A549 (cell line): ENCODE results near the gene DYNC1I1. TPM values are rescaled to one million over a fixed set of nuclear protein-coding genes. Genes with fewer than 3 reads are reported as not detected.

Source experiments
- ATAC-seq, 2 experiments: fragments of 200-7000 bp in 1 of 2; fragments of >200 bp in 1 of 2; cut with Nextera tagmentation in 1 of 2; cut with Tn5 transposase in 1 of 2; 3 replicates each; pipeline versions ENCODE4 v1.8.0 to v1.9.1; 2018 to 2020; ENCODE audit warnings: mild to moderate bottlenecking in 1 of 2, moderate library complexity in 1 of 2
- CTCF ChIA-PET: fragments of 300-600 bp; sonication (Branson Sonifier 250); formaldehyde crosslinking; extraction: SDS; loops from one replicate; lab custom pipeline; 2021; ENCODE audit warnings: antibody characterized with exemption, inconsistent platforms; lab: Yijun Ruan, JAX
- POLR2A ChIA-PET: fragments of 350-600 bp; formaldehyde crosslinking; extraction: SDS; loops from one replicate; lab custom pipeline; 2021; ENCODE audit warnings: antibody characterized with exemption, inconsistent platforms; lab: Yijun Ruan, JAX
- DNase-seq, 2 experiments: peaks; one replicate each; pipeline versions ENCODE4 v3.0.0 to v3.0.0-alpha.2; 2011 to 2016; ENCODE audit warnings: low read depth in 1 of 2, low spot score in 1 of 2
- FAIRE-seq: peaks from 2 replicates; lab custom pipeline; 2011; peaks lifted over from hg19 to GRCh38; lab: Jason Lieb, UNC
- H3K27ac ChIP-seq, 2 experiments: fragments of >200 bp; sonication (Bioruptor Twin); formaldehyde crosslinking; 3 replicates each; pipeline ENCODE4 v1.5.1; 2016 to 2017
- H3K4me1 ChIP-seq: fragments of >200 bp; sonication (Bioruptor Twin); formaldehyde crosslinking; 3 replicates; pipeline ENCODE4 v1.6.1; 2016
- H3K4me2 ChIP-seq: fragments of >200 bp; sonication (Bioruptor Twin); formaldehyde crosslinking; 3 replicates; pipeline ENCODE4 v1.6.1; 2016
- H3K4me3 ChIP-seq: fragments of >200 bp; sonication (Bioruptor Twin); formaldehyde crosslinking; 3 replicates; pipeline ENCODE4 v1.5.1; 2016
- H3K9me3 ChIP-seq: fragments of >200 bp; sonication (Bioruptor Twin); formaldehyde crosslinking; 3 replicates; pipeline ENCODE4 v1.6.1; 2016
- CBX2 ChIP-seq: fragments of 200-600 bp; sonication (generic); IDR thresholded peaks from 2 replicates; pipeline ENCODE4 v1.6.1; 2016; ENCODE audit warnings: low read depth, mild to moderate bottlenecking, borderline replicate concordance
- EP300 ChIP-seq, 2 experiments: fragments of >200 bp; sonication (Bioruptor Twin); formaldehyde crosslinking; IDR thresholded peaks; 2 replicates in 1 of 2; 3 replicates in 1 of 2; pipeline ENCODE4 v1.6.1; 2016 to 2017
- FOSL2 ChIP-seq, 2 experiments: fragments of 450-650 bp in 1 of 2; fragments of >200 bp in 1 of 2; sonication (Bioruptor Twin) in 1 of 2; formaldehyde crosslinking; IDR thresholded peaks; 2 replicates each; pipeline versions ENCODE4 v1.5.0 to v1.6.1; 2016 to 2020; ENCODE audit warnings: mild to moderate bottlenecking in 1 of 2, moderate library complexity in 1 of 2
- GATA3 ChIP-seq: IDR thresholded peaks from 2 replicates; pipeline ENCODE4 v1.6.1; 2012; ENCODE audit warnings: borderline replicate concordance
- HDAC2 ChIP-seq: fragments of 200-600 bp; sonication (generic); IDR thresholded peaks from 2 replicates; pipeline ENCODE4 v1.6.1; 2016
- HEYL ChIP-seq: fragments of 250-450 bp; sonication (Bioruptor Pico); IDR thresholded peaks from 2 replicates; pipeline ENCODE4 v1.8.0; 2021; ENCODE audit warnings: mild to moderate bottlenecking, moderate library complexity
- HOXB5 ChIP-seq: fragments of 250-450 bp; sonication (Bioruptor Pico); IDR thresholded peaks from 2 replicates; pipeline ENCODE4 v1.5.0; 2020; ENCODE audit warnings: mild to moderate bottlenecking, moderate library complexity
- JUNB ChIP-seq: fragments of >200 bp; sonication (Bioruptor Twin); formaldehyde crosslinking; IDR thresholded peaks from 2 replicates; pipeline ENCODE4 v1.6.1; 2016
- KDM5A ChIP-seq: fragments of 200-600 bp; sonication (generic); IDR thresholded peaks from 2 replicates; pipeline ENCODE4 v1.6.1; 2016; ENCODE audit warnings: antibody characterized with exemption, mild to moderate bottlenecking
- MAZ ChIP-seq: fragments of 150-350 bp; IDR thresholded peaks from 2 replicates; pipeline ENCODE4 v1.6.1; 2014; ENCODE audit warnings: antibody characterized with exemption, low read depth, low read length, borderline replicate concordance
- PHF8 ChIP-seq: fragments of 200-600 bp; sonication (generic); IDR thresholded peaks from 2 replicates; pipeline ENCODE4 v1.6.1; 2016; ENCODE audit warnings: low read depth, mild to moderate bottlenecking, antibody characterized with exemption, moderate library complexity, borderline replicate concordance
- POLR2A ChIP-seq: IDR thresholded peaks from 2 replicates; pipeline ENCODE4 v1.6.1; 2012; ENCODE audit warnings: mild to moderate bottlenecking, low read length
- POLR2AphosphoS2 ChIP-seq: conservative IDR thresholded peaks from 2 replicates; pipeline ENCODE4 v1.6.1; 2012; ENCODE audit warnings: low read length, improper control_type of control experiment, inconsistent platforms
- RAD21 ChIP-seq, 2 experiments: fragments of >200 bp in 1 of 2; sonication (Bioruptor Twin) in 1 of 2; formaldehyde crosslinking in 1 of 2; IDR thresholded peaks in 1 of 2; conservative IDR thresholded peaks in 1 of 2; 2 replicates in 1 of 2; 3 replicates in 1 of 2; pipeline ENCODE4 v1.6.1; 2012 to 2018; ENCODE audit warnings: inconsistent platforms in 1 of 2
- RCOR1 ChIP-seq: fragments of 150-350 bp; IDR thresholded peaks from 2 replicates; pipeline ENCODE4 v1.6.1; 2014; ENCODE audit warnings: antibody characterized with exemption, low read length, low read depth
- SMC3 ChIP-seq: fragments of >200 bp; sonication (Bioruptor Twin); formaldehyde crosslinking; IDR thresholded peaks from 3 replicates; pipeline ENCODE4 v1.6.1; 2018; ENCODE audit warnings: inconsistent platforms
- SREBF2 ChIP-seq: fragments of 450-650 bp; IDR thresholded peaks from 2 replicates; pipeline ENCODE4 v1.6.1; 2014; ENCODE audit warnings: mild to moderate bottlenecking, moderate library complexity
- WGBS: methylation state at CpG from one replicate; pipeline ENCODE4 v1.1.6; 2017; ENCODE audit errors: missing lambda C conversion rate; 5-methylcytosine and 5-hydroxymethylcytosine counted together
- polyA plus RNA-seq, 4 experiments: library from polyadenylated mRNA; depleted of rRNA in 3 of 4; stranded (reverse); fragments of >200 nt; fragmentation: RNase III in 1 of 4; extraction: RNeasy Plus Mini Kit Qiagen cat#74134 plus additional on column Dnase treatment in 1 of 4; gene quantifications; 2 replicates in 3 of 4; 3 replicates in 1 of 4; pipeline ENCODE4 v1.2.3, GENCODE V29; 2011 to 2017
- TF ChIP-seq, protein P1 (sequence below): fragments of 150-350 bp; IDR thresholded peaks from 2 replicates; pipeline ENCODE4 v1.6.1; 2014; ENCODE audit warnings: low read depth, mild to moderate bottlenecking, low read length
- TF ChIP-seq, protein P2 (sequence below): fragments of >200 bp; sonication (Bioruptor Twin); formaldehyde crosslinking; IDR thresholded peaks from 3 replicates; pipeline ENCODE4 v1.5.1; 2016
- TF ChIP-seq, protein P3 (sequence below): fragments of 250-450 bp; sonication (Bioruptor Pico); IDR thresholded peaks from 2 replicates; pipeline ENCODE4 v1.5.0; 2021; ENCODE audit warnings: mild to moderate bottlenecking, moderate library complexity, borderline replicate concordance
- TF ChIP-seq, protein P4 (sequence below): fragments of >200 bp; sonication (Bioruptor Twin); formaldehyde crosslinking; IDR thresholded peaks from 2 replicates; pipeline ENCODE4 v1.6.1; 2016

The DYNC1I1 gene
- polyA plus RNA-seq, 2 of the 4 experiments (the other 2 are of a cell fraction), result 0.04 TPM; not detected in 1

DNA sequence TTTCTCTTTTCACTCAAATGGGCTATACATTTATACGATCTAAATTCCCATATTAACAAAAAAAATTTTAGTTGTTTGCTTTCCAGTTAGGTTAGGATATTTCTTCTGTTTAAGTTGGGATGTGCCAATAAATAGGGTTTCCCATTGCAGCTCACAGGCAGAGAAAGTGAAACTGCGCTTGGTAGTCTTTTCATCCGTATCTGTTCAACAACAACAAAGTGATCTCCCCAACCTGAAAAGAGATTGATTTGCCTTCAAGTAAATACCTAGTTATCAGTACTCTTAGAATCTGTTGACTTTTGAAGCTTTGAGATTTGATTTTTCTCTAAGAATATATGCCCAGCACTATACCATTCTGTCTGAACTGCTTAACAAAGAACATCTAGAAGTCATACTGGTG lies 143.4 kb downstream of the DYNC1I1 start:
- CTCF ChIA-PET, result interaction anchor here (0.6 to 5.2 kb wide), 33 partner anchors 10 to 1930 kb away, joined by 3 to 51 read pairs (median 4); partner anchors contain the start of gene DLX6
- H3K27ac ChIP-seq, result no peak overlapping the region
- TF ChIP-seq PHF8, result no peak
- TF ChIP-seq EP300 (IDR thresholded peaks at IDR 0.05), result no peak
- TF ChIP-seq GATA3, result no peak
- TF ChIP-seq, protein P1, sequence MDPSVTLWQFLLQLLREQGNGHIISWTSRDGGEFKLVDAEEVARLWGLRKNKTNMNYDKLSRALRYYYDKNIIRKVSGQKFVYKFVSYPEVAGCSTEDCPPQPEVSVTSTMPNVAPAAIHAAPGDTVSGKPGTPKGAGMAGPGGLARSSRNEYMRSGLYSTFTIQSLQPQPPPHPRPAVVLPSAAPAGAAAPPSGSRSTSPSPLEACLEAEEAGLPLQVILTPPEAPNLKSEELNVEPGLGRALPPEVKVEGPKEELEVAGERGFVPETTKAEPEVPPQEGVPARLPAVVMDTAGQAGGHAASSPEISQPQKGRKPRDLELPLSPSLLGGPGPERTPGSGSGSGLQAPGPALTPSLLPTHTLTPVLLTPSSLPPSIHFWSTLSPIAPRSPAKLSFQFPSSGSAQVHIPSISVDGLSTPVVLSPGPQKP, result no peak
- no peak for TF ChIP-seq JUNB
- no peak for TF ChIP-seq RAD21 (conservative IDR thresholded peaks at IDR 0.05 in 1 of 2, IDR thresholded peaks at IDR 0.05 in 1 of 2)
- no peak for TF ChIP-seq HOXB5 (CRISPR knock-in tag)
- no peak for TF ChIP-seq POLR2A
- no peak for TF ChIP-seq CBX2
- H3K4me3 ChIP-seq, result no peak overlapping the region
- FAIRE-seq (no peak), DNase-seq (no peak), ATAC-seq (no peak)
- H3K9me3 ChIP-seq, result no peaks in the 10 kb centered on the region
- 18% methylated on average over 3 of the region's 3 CpGs for WGBS
- POLR2A ChIA-PET, result no interaction called here
- H3K4me2 ChIP-seq, result no peak overlapping the region; the same call in 2 of the 3 replicates
- no peaks in the 10 kb centered on the region for H3K4me1 ChIP-seq

DNA sequence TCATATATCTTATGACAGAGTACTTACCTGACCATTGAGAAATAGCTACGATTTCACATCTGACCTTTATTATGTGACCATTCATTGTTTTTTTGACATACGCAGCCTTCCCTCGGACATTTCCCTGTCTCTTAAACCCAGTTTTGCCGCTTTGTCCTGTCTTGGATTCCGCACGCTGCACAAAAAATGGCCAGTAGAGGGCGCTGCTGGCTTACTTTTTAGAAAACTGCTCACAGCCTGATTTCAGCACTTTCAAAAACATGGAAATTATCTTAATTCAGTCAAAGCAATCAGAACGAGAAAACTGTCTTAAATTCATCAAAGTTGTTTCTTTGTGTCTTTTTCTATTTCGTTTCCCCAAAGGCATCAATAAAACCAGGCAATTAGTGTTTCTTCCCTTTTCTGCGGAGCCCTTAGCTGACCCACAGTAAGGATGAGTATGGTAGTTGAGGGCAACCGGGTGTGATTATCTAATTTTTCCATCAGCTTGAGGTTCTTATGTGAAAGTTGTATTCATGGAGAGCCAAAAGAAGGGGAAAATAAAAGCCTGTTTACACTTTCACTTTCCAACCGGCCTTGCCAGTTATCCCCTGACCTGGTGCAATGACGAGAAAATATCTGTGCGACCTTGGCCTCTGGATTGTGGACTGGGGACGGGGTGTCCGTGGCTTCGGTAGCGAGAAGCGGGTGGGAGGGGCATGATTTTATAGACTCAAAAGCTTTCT lies 144.4 kb downstream of the DYNC1I1 start:
- ChIA-PET POLR2A (no interaction called here), CTCF (interaction anchor here (0.6 to 5.2 kb wide), 42 partner anchors 9 to 1940 kb away, joined by 3 to 51 read pairs (median 4); partner anchors contain the start of gene DLX6)
- Histone ChIP-seq H3K4me3 (no peak overlapping the region), H3K9me3 (no peaks in the 10 kb centered on the region), H3K27ac (no peak overlapping the region), H3K4me1 (no peaks in the 10 kb centered on the region), H3K4me2 (peak overlapping the region; percentile 48; the same call in 2 of the 3 replicates)
- TF ChIP-seq RAD21 (conservative IDR thresholded peaks at IDR 0.05 in 1 of 2, IDR thresholded peaks at IDR 0.05 in 1 of 2) (peak; percentile 91), SREBF2 (no peak), SMC3 (peak; percentile 75), KDM5A (peak; percentile 38; the same call in 1 of the 2 replicates)
- TF ChIP-seq, protein P2, sequence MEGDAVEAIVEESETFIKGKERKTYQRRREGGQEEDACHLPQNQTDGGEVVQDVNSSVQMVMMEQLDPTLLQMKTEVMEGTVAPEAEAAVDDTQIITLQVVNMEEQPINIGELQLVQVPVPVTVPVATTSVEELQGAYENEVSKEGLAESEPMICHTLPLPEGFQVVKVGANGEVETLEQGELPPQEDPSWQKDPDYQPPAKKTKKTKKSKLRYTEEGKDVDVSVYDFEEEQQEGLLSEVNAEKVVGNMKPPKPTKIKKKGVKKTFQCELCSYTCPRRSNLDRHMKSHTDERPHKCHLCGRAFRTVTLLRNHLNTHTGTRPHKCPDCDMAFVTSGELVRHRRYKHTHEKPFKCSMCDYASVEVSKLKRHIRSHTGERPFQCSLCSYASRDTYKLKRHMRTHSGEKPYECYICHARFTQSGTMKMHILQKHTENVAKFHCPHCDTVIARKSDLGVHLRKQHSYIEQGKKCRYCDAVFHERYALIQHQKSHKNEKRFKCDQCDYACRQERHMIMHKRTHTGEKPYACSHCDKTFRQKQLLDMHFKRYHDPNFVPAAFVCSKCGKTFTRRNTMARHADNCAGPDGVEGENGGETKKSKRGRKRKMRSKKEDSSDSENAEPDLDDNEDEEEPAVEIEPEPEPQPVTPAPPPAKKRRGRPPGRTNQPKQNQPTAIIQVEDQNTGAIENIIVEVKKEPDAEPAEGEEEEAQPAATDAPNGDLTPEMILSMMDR, result peak; percentile 95
- TF ChIP-seq, protein P3, sequence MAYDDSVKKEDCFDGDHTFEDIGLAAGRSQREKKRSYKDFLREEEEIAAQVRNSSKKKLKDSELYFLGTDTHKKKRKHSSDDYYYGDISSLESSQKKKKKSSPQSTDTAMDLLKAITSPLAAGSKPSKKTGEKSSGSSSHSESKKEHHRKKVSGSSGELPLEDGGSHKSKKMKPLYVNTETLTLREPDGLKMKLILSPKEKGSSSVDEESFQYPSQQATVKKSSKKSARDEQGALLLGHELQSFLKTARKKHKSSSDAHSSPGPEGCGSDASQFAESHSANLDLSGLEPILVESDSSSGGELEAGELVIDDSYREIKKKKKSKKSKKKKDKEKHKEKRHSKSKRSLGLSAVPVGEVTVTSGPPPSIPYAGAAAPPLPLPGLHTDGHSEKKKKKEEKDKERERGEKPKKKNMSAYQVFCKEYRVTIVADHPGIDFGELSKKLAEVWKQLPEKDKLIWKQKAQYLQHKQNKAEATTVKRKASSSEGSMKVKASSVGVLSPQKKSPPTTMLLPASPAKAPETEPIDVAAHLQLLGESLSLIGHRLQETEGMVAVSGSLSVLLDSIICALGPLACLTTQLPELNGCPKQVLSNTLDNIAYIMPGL (CRISPR knock-in tag), result no peak
- WGBS, result 21% methylated on average over 19 of the region's 19 CpGs
- DNase-seq (peak; percentile 45 to 60), ATAC-seq (peak; percentile 76 to 94; a peak in 5 of 6 replicates), FAIRE-seq (peak; percentile 59)

DNA sequence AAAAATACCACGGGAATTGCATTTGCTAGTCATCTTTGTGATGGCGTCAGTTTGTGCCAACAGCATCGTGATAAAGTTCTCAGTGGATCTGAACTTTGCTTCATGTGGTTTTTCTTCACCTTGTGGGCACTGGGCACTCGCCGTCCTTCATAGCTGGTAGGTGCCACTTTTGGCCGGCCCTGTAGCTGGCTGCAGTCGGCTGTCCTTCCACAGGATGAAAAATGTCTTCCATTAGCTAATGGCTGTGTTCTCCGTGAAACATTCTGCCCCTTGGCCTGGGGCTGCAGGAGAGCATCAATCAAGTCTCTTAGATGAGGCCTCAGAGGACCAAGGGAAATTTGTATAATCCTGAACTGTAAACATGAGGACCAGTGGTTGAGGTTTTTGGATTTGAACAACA lies 145.3 kb downstream of the DYNC1I1 start:
- no peak overlapping the region for H3K27ac ChIP-seq
- POLR2A ChIA-PET, result no interaction called here
- 56% methylated on average over 8 of the region's 8 CpGs for WGBS
- DNase-seq, result no peak
- TF ChIP-seq POLR2AphosphoS2, result no peak
- TF ChIP-seq, protein P4, sequence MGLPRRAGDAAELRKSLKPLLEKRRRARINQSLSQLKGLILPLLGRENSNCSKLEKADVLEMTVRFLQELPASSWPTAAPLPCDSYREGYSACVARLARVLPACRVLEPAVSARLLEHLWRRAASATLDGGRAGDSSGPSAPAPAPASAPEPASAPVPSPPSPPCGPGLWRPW, result no peak
- TF ChIP-seq FOSL2 (IDR thresholded peaks at IDR 0.05), result no peak
- no peak for TF ChIP-seq FOSL2 (CRISPR knock-in tag; IDR thresholded peaks at IDR 0.05)
- TF ChIP-seq, protein P1, result no peak
- TF ChIP-seq CBX2, result no peak
- TF ChIP-seq KDM5A, result no peak
- no peak for TF ChIP-seq MAZ
- TF ChIP-seq HEYL (CRISPR knock-in tag), result no peak
- TF ChIP-seq HDAC2, result no peak
- TF ChIP-seq RCOR1, result no peak
- TF ChIP-seq, all 56 proteins: peak for 0
- H3K4me1 ChIP-seq, result no peaks in the 10 kb centered on the region
- H3K9me3 ChIP-seq, result no peaks in the 10 kb centered on the region
- H3K4me2 ChIP-seq, result no peak overlapping the region
- H3K4me3 ChIP-seq, result no peak overlapping the region
- ATAC-seq, result no peak
- CTCF ChIA-PET, result interaction anchor here (0.9 to 5.2 kb wide), 20 partner anchors 11 to 1939 kb away, joined by 3 to 51 read pairs (median 5); no protein-coding TSS in a partner anchor
- FAIRE-seq, result no peak
